GM12878 (cell line): ENCODE measurements around the gene PKD1. TPM values are rescaled to one million over a fixed set of nuclear protein-coding genes. Genes with fewer than 3 reads are reported as not detected.

Experiments used
- ATAC-seq: fragments of 200-7000 bp; cut with Tn5 transposase; 3 replicates; pipeline ENCODE4 v1.9.1; 2020; ENCODE audit warnings: mild to moderate bottlenecking, moderate library complexity
- BruUV-seq: library from RNA; stranded (reverse); fragments of 400-500 nt; replicated peaks from 2 replicates; lab custom pipeline; 2021; lab: Mats Ljungman, UMichigan
- CTCF ChIA-PET: fragments of 300-600 bp; sonication (Branson Sonifier 250); formaldehyde crosslinking; extraction: SDS; loops from one replicate; lab custom pipeline; 2021; ENCODE audit warnings: inconsistent platforms; lab: Yijun Ruan, JAX
- POLR2A ChIA-PET: fragments of 350-600 bp; formaldehyde crosslinking; extraction: SDS; loops from one replicate; lab custom pipeline; 2021; ENCODE audit warnings: inconsistent platforms; lab: Charles Lee
- RAD21 ChIA-PET: fragments of 300-600 bp; sonication (Branson Sonifier 250); formaldehyde crosslinking; loops from one replicate; lab custom pipeline; 2023; ENCODE audit warnings: antibody characterized with exemption; ENCODE audit not compliant: unreplicated experiment; lab: Charles Lee
- SMC1A ChIA-PET: fragments of 300-600 bp; sonication (Branson Sonifier 250); formaldehyde crosslinking; loops from one replicate; lab custom pipeline; 2023; ENCODE audit not compliant: unreplicated experiment, uncharacterized antibody; lab: Charles Lee
- DNase-seq: peaks from one replicate; pipeline ENCODE4 v3.0.0-alpha.2; 2011; ENCODE audit warnings: low read depth, low spot score
- FAIRE-seq: peaks from 3 replicates; lab custom pipeline; 2011; peaks lifted over from hg19 to GRCh38; lab: Jason Lieb, UNC
- H2AFZ ChIP-seq: 2 replicates; pipeline ENCODE4 v1.6.0; 2011; ENCODE audit warnings: low read depth, low read length, control low read depth; ENCODE audit not compliant: control insufficient read depth
- H3K27ac ChIP-seq: 2 replicates; pipeline ENCODE4 v1.5.1; 2011; ENCODE audit warnings: control low read depth; ENCODE audit not compliant: control insufficient read depth, insufficient read depth
- H3K27me3 ChIP-seq, 2 experiments: replicated peaks in 1 of 2; 2 replicates each; pipeline versions ENCODE4 v1.6.0 to v1.6.1; 2011; ENCODE audit warnings: low read length in 1 of 2; ENCODE audit not compliant: control insufficient read depth in 2 of 2, insufficient read depth in 2 of 2
- H3K36me3 ChIP-seq, 2 experiments: 2 replicates each; pipeline ENCODE4 v1.5.1; 2011; ENCODE audit warnings: low read length in 1 of 2; ENCODE audit not compliant: control insufficient read depth in 2 of 2, insufficient read depth in 2 of 2
- H3K4me1 ChIP-seq: 2 replicates; pipeline ENCODE4 v1.6.1; 2011; ENCODE audit warnings: mild to moderate bottlenecking, low read length, moderate library complexity, mixed read lengths; ENCODE audit not compliant: control insufficient read depth, insufficient read depth
- H3K4me2 ChIP-seq: 2 replicates; pipeline ENCODE4 v1.6.0; 2011; ENCODE audit warnings: control low read depth; ENCODE audit not compliant: control insufficient read depth, insufficient read depth
- H3K4me3 ChIP-seq: fragments of 200-600 bp; sonication (generic); 2 replicates; pipeline ENCODE4 v1.5.1; 2016
- H3K79me2 ChIP-seq: 2 replicates; pipeline ENCODE4 v1.6.0; 2011; ENCODE audit warnings: low read length; ENCODE audit not compliant: control insufficient read depth, insufficient read depth
- H3K9ac ChIP-seq: 2 replicates; pipeline ENCODE4 v1.8.0; 2011; ENCODE audit warnings: low read length, control low read depth, mixed read lengths; ENCODE audit not compliant: control insufficient read depth, insufficient read depth
- H3K9me3 ChIP-seq: replicated peaks from 3 replicates; pipeline ENCODE4 v1.5.1; 2011; ENCODE audit warnings: mild to moderate bottlenecking, low read length; ENCODE audit not compliant: control insufficient read depth, insufficient read depth
- H4K20me1 ChIP-seq: 2 replicates; pipeline ENCODE4 v1.6.0; 2011; ENCODE audit not compliant: control insufficient read depth, insufficient read depth
- CBX5 ChIP-seq: sonication (generic); IDR thresholded peaks from 2 replicates; pipeline ENCODE4 v1.6.1; 2016; ENCODE audit warnings: low read depth, moderate library complexity, mild to moderate bottlenecking, inconsistent platforms
- CHD2 ChIP-seq: IDR thresholded peaks from 2 replicates; pipeline ENCODE4 v1.6.1; 2011; ENCODE audit warnings: low read depth, low read length, improper control_type of control experiment, borderline replicate concordance
- DPF2 ChIP-seq: fragments of 450-650 bp; IDR thresholded peaks from 2 replicates; pipeline ENCODE4 v1.6.1; 2017; ENCODE audit warnings: mild to moderate bottlenecking
- ESRRA ChIP-seq: IDR thresholded peaks from 2 replicates; pipeline ENCODE4 v1.6.1; 2012; ENCODE audit warnings: mild to moderate bottlenecking, low read length, improper control_type of control experiment
- FOS ChIP-seq: IDR thresholded peaks from 3 replicates; pipeline ENCODE4 v1.6.1; 2011; ENCODE audit warnings: borderline replicate concordance; ENCODE audit not compliant: insufficient read length; ENCODE audit errors: extremely low read depth
- HDAC2 ChIP-seq: fragments of 200-600 bp; sonication (generic); IDR thresholded peaks from 2 replicates; pipeline ENCODE4 v1.6.1; 2017
- MEF2A ChIP-seq: IDR thresholded peaks from 2 replicates; pipeline ENCODE4 v1.6.1; 2011; ENCODE audit warnings: low read depth, mild to moderate bottlenecking, low read length, moderate library complexity; ENCODE audit not compliant: insufficient read depth
- MEF2B ChIP-seq: fragments of 450-650 bp; IDR thresholded peaks from 2 replicates; pipeline ENCODE4 v1.6.1; 2018; ENCODE audit warnings: mild to moderate bottlenecking, moderate library complexity; ENCODE audit not compliant: partially characterized antibody, poor library complexity, severe bottlenecking
- NFIC ChIP-seq: IDR thresholded peaks from 2 replicates; pipeline ENCODE4 v1.6.1; 2012; ENCODE audit warnings: low read depth, mild to moderate bottlenecking, inconsistent platforms, low read length, moderate library complexity
- POU2F2 ChIP-seq: IDR thresholded peaks from 3 replicates; pipeline ENCODE4 v1.6.1; 2011; ENCODE audit warnings: low read depth, mild to moderate bottlenecking, low read length, borderline replicate concordance
- RAD51 ChIP-seq: fragments of 450-650 bp; IDR thresholded peaks from 2 replicates; pipeline ENCODE4 v1.6.1; 2016; ENCODE audit warnings: moderate library complexity, mild to moderate bottlenecking, inconsistent platforms
- SMC3 ChIP-seq: IDR thresholded peaks from 2 replicates; pipeline ENCODE4 v1.6.1; 2011; ENCODE audit warnings: low read length, improper control_type of control experiment, borderline replicate concordance
- SP1 ChIP-seq: IDR thresholded peaks from one replicate; pipeline ENCODE4 v1.6.1; 2011; ENCODE audit warnings: low read depth, low read length
- TBL1XR1 ChIP-seq: IDR thresholded peaks from 2 replicates; pipeline ENCODE4 v1.6.1; 2012; ENCODE audit warnings: low read depth, low read length, improper control_type of control experiment
- TCF12 ChIP-seq: IDR thresholded peaks from 2 replicates; pipeline ENCODE4 v1.6.1; 2011; ENCODE audit warnings: low read depth, mild to moderate bottlenecking, low read length
- ZNF24 ChIP-seq: fragments of 450-650 bp; IDR thresholded peaks from 2 replicates; pipeline ENCODE4 v1.6.1; 2017; ENCODE audit warnings: antibody characterized with exemption, mild to moderate bottlenecking
- WGBS: methylation state at CpG from one replicate; pipeline ENCODE4 v1.1.6; 2016; ENCODE audit warnings: low lambda C conversion rate; ENCODE audit not compliant: insufficient replicate concordance, insufficient coverage; ENCODE audit errors: missing lambda C conversion rate; 5-methylcytosine and 5-hydroxymethylcytosine counted together
- in situ Hi-C: fragments of 300-500 bp; cut with MboI; formaldehyde crosslinking; loops from 9 replicates; pipeline ENCODE4 v1.14.3; 2018; ENCODE audit warnings: mixed read lengths
- intact Hi-C: fragments of 100-400 bp; cut with micrococcal nuclease; formaldehyde crosslinking; loops from one replicate; pipeline ENCODE4 v1.14.2; 2022; ENCODE audit not compliant: unreplicated experiment
- polyA plus RNA-seq, 11 experiments: library from polyadenylated mRNA; depleted of rRNA in 4 of 11; unstranded in 6 of 11; stranded (reverse) in 5 of 11; fragments of >200 nt; fragmentation: Nextera tagmentation in 4 of 11; fragmentation: Illumina TruSeq in 1 of 11; extraction: Ambion mirVana in 4 of 11; extraction: Trizol in 1 of 11; gene quantifications; 1 replicate in 1 of 11; 2 replicates in 10 of 11; pipeline versions ENCODE4 v1.2.1 to v1.2.3, GENCODE V29; 2011 to 2016; ENCODE audit warnings: inconsistent platforms in 2 of 11, missing spikeins in 2 of 11, low read depth in 1 of 11
- total RNA-seq, 4 experiments: library from RNA; depleted of rRNA in 3 of 4; stranded (reverse); fragments of >200 nt in 3 of 4; fragmentation: Illumina TruSeq in 1 of 4; extraction: Trizol in 1 of 4; gene quantifications; 2 replicates each; pipeline versions ENCODE4 v1.2.1 to v1.2.3, GENCODE V29; 2013 to 2021
- TF ChIP-seq, protein P1 (sequence below): fragments of 450-650 bp; formaldehyde crosslinking; IDR thresholded peaks from 2 replicates; pipeline ENCODE4 v1.5.0; 2022; ENCODE audit warnings: mild to moderate bottlenecking, missing genetic modification characterization
- TF ChIP-seq, protein P2 (sequence below): IDR thresholded peaks from 2 replicates; pipeline ENCODE4 v1.6.1; 2011; ENCODE audit warnings: borderline replicate concordance, low read depth, mild to moderate bottlenecking, moderate library complexity, mixed read lengths, low read length; ENCODE audit not compliant: insufficient read depth; ENCODE audit errors: extremely low read length

The PKD1 gene
- total and polyA plus RNA-seq, 10 of the 15 experiments (the other 5 are each of a cell fraction or from before 2014, with no cell fraction given) = 0.11 to 62.0 (median 6.1) TPM

DNA sequence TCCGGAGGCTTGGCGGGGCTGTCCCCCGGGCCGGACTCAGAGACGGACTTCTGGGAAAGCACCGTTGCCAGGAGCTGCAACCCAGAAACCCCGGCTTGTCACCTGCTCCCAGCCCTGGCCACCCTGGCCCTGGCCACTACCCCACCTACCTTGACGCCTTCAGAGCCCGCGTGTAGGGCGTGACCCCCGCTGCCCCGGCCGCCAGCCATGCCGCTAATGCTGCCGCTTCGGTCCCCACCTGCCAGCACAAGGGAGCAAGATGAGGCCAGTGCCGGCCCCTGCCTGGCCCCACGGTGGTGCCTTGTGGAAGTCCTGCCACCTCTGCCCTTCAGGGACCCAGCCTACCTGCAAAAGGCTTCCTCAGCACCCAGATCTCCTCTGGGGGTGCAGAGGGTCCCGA is 49.3 kb upstream of the PKD1 start:
- SMC1A ChIA-PET = no interaction called here
- Histone ChIP-seq H3K79me2 (no peaks in the 10 kb centered on the region), H2AFZ (no peak overlapping the region), H3K27me3 (no peaks in the 10 kb centered on the region; a peak in 1 of 4 replicates), H3K9me3 (no peaks in the 10 kb centered on the region), H4K20me1 (no peaks in the 10 kb centered on the region), H3K4me2 (no peak overlapping the region), H3K36me3 (no peaks in the 10 kb centered on the region), H3K27ac (no peak overlapping the region), H3K4me1 (no peaks in the 10 kb centered on the region), H3K4me3 (no peak overlapping the region), H3K9ac (no peak overlapping the region)
- POLR2A ChIA-PET = no interaction called here
- no peak for DNase-seq
- ATAC-seq = no peak
- no peak for TF ChIP-seq HDAC2
- TF ChIP-seq NFIC = no peak
- no peak for TF ChIP-seq CBX5
- TF ChIP-seq CHD2 = no peak
- TF ChIP-seq MEF2A = no peak
- TF ChIP-seq POU2F2 = no peak
- no peak for TF ChIP-seq ZNF24
- TF ChIP-seq, protein P1, sequence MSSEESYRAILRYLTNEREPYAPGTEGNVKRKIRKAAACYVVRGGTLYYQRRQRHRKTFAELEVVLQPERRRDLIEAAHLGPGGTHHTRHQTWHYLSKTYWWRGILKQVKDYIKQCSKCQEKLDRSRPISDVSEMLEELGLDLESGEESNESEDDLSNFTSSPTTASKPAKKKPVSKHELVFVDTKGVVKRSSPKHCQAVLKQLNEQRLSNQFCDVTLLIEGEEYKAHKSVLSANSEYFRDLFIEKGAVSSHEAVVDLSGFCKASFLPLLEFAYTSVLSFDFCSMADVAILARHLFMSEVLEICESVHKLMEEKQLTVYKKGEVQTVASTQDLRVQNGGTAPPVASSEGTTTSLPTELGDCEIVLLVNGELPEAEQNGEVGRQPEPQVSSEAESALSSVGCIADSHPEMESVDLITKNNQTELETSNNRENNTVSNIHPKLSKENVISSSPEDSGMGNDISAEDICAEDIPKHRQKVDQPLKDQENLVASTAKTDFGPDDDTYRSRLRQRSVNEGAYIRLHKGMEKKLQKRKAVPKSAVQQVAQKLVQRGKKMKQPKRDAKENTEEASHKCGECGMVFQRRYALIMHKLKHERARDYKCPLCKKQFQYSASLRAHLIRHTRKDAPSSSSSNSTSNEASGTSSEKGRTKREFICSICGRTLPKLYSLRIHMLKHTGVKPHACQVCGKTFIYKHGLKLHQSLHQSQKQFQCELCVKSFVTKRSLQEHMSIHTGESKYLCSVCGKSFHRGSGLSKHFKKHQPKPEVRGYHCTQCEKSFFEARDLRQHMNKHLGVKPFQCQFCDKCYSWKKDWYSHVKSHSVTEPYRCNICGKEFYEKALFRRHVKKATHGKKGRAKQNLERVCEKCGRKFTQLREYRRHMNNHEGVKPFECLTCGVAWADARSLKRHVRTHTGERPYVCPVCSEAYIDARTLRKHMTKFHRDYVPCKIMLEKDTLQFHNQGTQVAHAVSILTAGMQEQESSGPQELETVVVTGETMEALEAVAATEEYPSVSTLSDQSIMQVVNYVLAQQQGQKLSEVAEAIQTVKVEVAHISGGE (CRISPR knock-in tag) = no peak
- TF ChIP-seq TBL1XR1 = no peak
- no peak for TF ChIP-seq MEF2B
- no peak for TF ChIP-seq ESRRA
- no peak for TF ChIP-seq SP1
- no peak for TF ChIP-seq SMC3
- TF ChIP-seq FOS = no peak
- TF ChIP-seq, protein P2, sequence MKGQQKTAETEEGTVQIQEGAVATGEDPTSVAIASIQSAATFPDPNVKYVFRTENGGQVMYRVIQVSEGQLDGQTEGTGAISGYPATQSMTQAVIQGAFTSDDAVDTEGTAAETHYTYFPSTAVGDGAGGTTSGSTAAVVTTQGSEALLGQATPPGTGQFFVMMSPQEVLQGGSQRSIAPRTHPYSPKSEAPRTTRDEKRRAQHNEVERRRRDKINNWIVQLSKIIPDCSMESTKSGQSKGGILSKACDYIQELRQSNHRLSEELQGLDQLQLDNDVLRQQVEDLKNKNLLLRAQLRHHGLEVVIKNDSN = no peak
- no peak for TF ChIP-seq DPF2
- TF ChIP-seq TCF12 = no peak
- no peak for TF ChIP-seq RAD51
- CTCF ChIA-PET = no interaction called here
- in situ Hi-C loops (no loop called here), intact Hi-C loops (no loop called here)
- no TSS peak for BruUV-seq
- RAD21 ChIA-PET = no interaction called here
- no peak for FAIRE-seq
- 81% methylated on average over 15 of the region's 20 CpGs for WGBS
